Loucy (cell line): Measurements from ENCODE around the gene BARX2.

Experiments used
- H2AFZ ChIP-seq: fragments of 200-600 bp; sonication (generic); 2 replicates; pipeline ENCODE4 v1.6.0; 2016; ENCODE audit warnings: antibody characterized with exemption, mild to moderate bottlenecking, low read length, moderate library complexity
- H3F3A ChIP-seq: fragments of 200-600 bp; 2 replicates; pipeline ENCODE4 v1.6.0; 2016; ENCODE audit warnings: antibody characterized with exemption, low read depth, mild to moderate bottlenecking
- H3K27me3 ChIP-seq: fragments of 200-600 bp; sonication (generic); 2 replicates; pipeline ENCODE4 v1.6.1; 2014; ENCODE audit warnings: low read length, mild to moderate bottlenecking; ENCODE audit not compliant: insufficient read depth, poor library complexity, severe bottlenecking
- H3K36me3 ChIP-seq: fragments of 200-600 bp; sonication (generic); 2 replicates; pipeline ENCODE4 v1.6.1; 2016; ENCODE audit warnings: low read length; ENCODE audit not compliant: insufficient read depth
- H3K4me1 ChIP-seq: fragments of 200-600 bp; sonication (generic); 2 replicates; pipeline ENCODE4 v1.5.1; 2014; ENCODE audit warnings: low read length, mild to moderate bottlenecking; ENCODE audit not compliant: insufficient read depth, poor library complexity, severe bottlenecking
- H3K4me2 ChIP-seq: fragments of 200-600 bp; sonication (generic); 2 replicates; pipeline ENCODE4 v1.6.0; 2014; ENCODE audit warnings: antibody characterized with exemption, low read length, low read depth, mild to moderate bottlenecking; ENCODE audit not compliant: poor library complexity, severe bottlenecking
- H3K4me3 ChIP-seq: fragments of 200-600 bp; sonication (generic); 2 replicates; pipeline ENCODE4 v1.5.1; 2014; ENCODE audit warnings: low read length, mild to moderate bottlenecking, mixed read lengths; ENCODE audit not compliant: poor library complexity, severe bottlenecking
- H3K79me2 ChIP-seq: fragments of 200-600 bp; sonication (generic); 2 replicates; pipeline ENCODE4 v1.6.1; 2014; ENCODE audit warnings: low read length; ENCODE audit not compliant: insufficient read depth
- H3K9ac ChIP-seq: fragments of 200-600 bp; sonication (generic); 2 replicates; pipeline ENCODE4 v1.6.0; 2014; ENCODE audit warnings: mild to moderate bottlenecking, low read depth, low read length, moderate library complexity; ENCODE audit not compliant: poor library complexity, severe bottlenecking
- H3K9me2 ChIP-seq: fragments of 200-600 bp; sonication (generic); replicated peaks from 2 replicates; pipeline ENCODE4 v1.6.1; 2016; ENCODE audit warnings: low read depth, low read length, mixed read lengths
- H3K9me3 ChIP-seq: fragments of 200-600 bp; sonication (generic); 2 replicates; pipeline ENCODE4 v1.6.1; 2014; ENCODE audit warnings: mild to moderate bottlenecking, antibody characterized with exemption, low read length, low read depth; ENCODE audit not compliant: insufficient read depth
- H4K20me1 ChIP-seq: fragments of 200-600 bp; sonication (generic); 2 replicates; pipeline ENCODE4 v1.6.0; 2014; ENCODE audit warnings: antibody characterized with exemption, low read length, mild to moderate bottlenecking; ENCODE audit not compliant: insufficient read depth, poor library complexity, severe bottlenecking
- EZH2phosphoT487 ChIP-seq: fragments of 200-600 bp; IDR thresholded peaks from 2 replicates; pipeline ENCODE4 v1.6.1; 2018; ENCODE audit warnings: antibody characterized with exemption, mild to moderate bottlenecking, moderate library complexity, borderline replicate concordance
- TF ChIP-seq, protein P1 (sequence below): fragments of 200-600 bp; sonication (generic); conservative IDR thresholded peaks from 2 replicates; pipeline ENCODE4 v1.5.1; 2014; ENCODE audit warnings: mild to moderate bottlenecking, antibody characterized with exemption, low read length

Gene BARX2

DNA sequence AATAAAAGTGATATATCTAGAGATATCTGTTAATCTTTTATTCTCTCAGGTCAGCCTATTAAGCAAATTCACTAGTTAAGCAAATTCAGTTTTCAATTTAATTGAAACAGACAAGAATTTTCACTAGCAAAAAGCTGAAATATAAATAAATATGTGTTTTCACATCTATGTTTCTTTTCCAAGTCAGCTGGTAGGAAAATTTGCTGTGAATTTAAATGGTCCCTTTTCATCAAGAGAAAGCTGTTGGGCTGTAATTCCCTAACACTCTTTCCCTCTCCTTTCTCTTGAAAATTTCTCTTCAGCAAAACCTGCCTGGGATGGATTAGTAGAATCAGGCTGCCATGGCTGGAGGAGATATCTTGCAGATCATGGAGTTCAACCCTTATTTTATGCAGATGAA, 46.9 kb upstream of the BARX2 start:
- Histone ChIP-seq H2AFZ (peak overlapping the region; percentile 35; the same call in 1 of the 2 replicates), H3K27me3 (no peaks in the 10 kb centered on the region), H3F3A (no peaks in the 10 kb centered on the region), H3K9me3 (no peaks in the 10 kb centered on the region), H3K79me2 (no peaks in the 10 kb centered on the region), H3K36me3 (no peaks in the 10 kb centered on the region), H3K9me2 (no peaks in the 10 kb centered on the region), H4K20me1 (no peaks in the 10 kb centered on the region), H3K4me1 (no peaks in the 10 kb centered on the region), H3K9ac (no peak overlapping the region), H3K4me2 (no peak overlapping the region), H3K4me3 (no peak overlapping the region)
- no peak for TF ChIP-seq EZH2phosphoT487
- TF ChIP-seq, protein P1, sequence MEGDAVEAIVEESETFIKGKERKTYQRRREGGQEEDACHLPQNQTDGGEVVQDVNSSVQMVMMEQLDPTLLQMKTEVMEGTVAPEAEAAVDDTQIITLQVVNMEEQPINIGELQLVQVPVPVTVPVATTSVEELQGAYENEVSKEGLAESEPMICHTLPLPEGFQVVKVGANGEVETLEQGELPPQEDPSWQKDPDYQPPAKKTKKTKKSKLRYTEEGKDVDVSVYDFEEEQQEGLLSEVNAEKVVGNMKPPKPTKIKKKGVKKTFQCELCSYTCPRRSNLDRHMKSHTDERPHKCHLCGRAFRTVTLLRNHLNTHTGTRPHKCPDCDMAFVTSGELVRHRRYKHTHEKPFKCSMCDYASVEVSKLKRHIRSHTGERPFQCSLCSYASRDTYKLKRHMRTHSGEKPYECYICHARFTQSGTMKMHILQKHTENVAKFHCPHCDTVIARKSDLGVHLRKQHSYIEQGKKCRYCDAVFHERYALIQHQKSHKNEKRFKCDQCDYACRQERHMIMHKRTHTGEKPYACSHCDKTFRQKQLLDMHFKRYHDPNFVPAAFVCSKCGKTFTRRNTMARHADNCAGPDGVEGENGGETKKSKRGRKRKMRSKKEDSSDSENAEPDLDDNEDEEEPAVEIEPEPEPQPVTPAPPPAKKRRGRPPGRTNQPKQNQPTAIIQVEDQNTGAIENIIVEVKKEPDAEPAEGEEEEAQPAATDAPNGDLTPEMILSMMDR, result no peak

DNA sequence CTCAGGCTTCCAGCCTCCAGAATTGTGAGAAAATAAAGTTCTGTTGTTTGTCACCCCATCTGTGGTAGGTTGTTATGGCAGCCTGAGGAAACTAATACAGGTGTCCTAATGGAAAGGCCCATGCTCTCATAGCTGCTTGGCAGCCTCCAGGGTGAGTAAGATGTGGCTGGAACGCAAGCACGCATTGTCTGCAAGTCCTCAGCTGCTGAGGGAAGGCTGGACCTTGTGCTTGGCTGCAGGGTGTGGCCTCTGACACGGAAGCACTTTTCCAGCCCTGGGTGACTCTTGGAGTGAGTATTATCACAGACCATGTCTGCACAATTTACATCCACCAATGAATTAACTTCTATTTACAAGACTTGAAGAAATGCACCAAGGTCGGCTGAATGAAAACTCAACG, 44.4 kb upstream of the BARX2 start:
- Histone ChIP-seq H3K9me2 (no peaks in the 10 kb centered on the region), H3K27me3 (no peaks in the 10 kb centered on the region), H3K9me3 (no peaks in the 10 kb centered on the region), H3K36me3 (no peaks in the 10 kb centered on the region), H4K20me1 (no peaks in the 10 kb centered on the region), H3K4me3 (no peak overlapping the region), H2AFZ (no peak overlapping the region), H3K4me1 (no peaks in the 10 kb centered on the region), H3K9ac (no peak overlapping the region), H3K4me2 (no peak overlapping the region), H3K79me2 (no peaks in the 10 kb centered on the region), H3F3A (no peaks in the 10 kb centered on the region)
- TF ChIP-seq, protein P1, result no peak
- TF ChIP-seq EZH2phosphoT487, result no peak

DNA sequence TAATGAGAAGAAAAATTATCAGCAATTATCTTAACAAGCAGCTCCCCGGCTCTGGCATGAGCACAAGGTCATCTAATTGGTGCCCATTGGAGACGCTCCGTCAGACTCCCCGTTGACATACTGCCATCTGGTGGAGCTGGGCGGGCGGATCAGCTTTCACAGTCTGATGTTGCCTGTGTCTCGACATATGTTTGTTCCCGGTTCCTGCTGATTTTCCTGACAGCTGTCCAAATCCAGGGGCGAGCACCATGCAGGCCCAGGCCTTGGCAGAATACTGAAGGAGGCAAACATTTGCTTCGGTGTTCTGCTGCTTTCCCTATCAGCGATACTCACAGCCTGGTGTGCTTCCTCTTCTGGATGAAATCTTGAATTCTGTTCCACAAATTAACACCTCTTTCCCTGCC, 43.8 kb upstream of the BARX2 start:
- H3K4me3 ChIP-seq, result no peak overlapping the region
- H3K4me1 ChIP-seq, result no peaks in the 10 kb centered on the region
- H3K27me3 ChIP-seq, result no peaks in the 10 kb centered on the region
- H3K9ac ChIP-seq, result no peak overlapping the region
- H2AFZ ChIP-seq, result peak overlapping the region; percentile 83
- no peaks in the 10 kb centered on the region for H3K9me2 ChIP-seq
- TF ChIP-seq, protein P1, result peak; percentile 96
- TF ChIP-seq EZH2phosphoT487, result no peak
- H3K36me3 ChIP-seq, result no peaks in the 10 kb centered on the region
- H3K79me2 ChIP-seq, result no peaks in the 10 kb centered on the region
- H3K4me2 ChIP-seq, result peak overlapping the region; percentile 19
- no peaks in the 10 kb centered on the region for H4K20me1 ChIP-seq
- H3K9me3 ChIP-seq, result no peaks in the 10 kb centered on the region
- H3F3A ChIP-seq, result no peaks in the 10 kb centered on the region
